Measurements from ENCODE around the gene WDR77. TPM values are rescaled to one million over a fixed set of nuclear protein-coding genes. Genes with fewer than 3 reads are reported as not detected.

Gene WDR77
- total RNA-seq, 1 donor from 2014 or later: 15.7 TPM

DNA sequence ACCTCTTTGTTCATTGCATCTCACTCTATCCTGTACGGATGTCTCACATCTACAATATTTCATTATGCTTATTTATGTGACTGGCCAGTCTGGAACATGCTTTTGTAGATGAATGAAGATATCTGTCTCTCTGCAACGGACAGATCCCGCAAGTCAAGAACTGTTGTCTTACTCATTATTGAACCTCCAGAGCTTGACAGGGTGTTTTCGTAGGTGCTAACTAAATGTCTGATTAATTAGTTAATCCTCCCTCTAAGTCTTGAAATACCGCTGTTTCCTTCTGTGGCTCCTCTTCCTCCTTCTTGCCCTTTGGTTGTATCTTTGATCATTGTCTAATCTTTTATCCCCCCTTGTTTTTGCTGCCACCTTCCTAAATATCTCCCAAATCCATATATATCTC, 21.5 kb upstream of the WDR77 start:
- DNase-seq (ENCODE audit: low spot score) (no peak), ATAC-seq (no peak)

DNA sequence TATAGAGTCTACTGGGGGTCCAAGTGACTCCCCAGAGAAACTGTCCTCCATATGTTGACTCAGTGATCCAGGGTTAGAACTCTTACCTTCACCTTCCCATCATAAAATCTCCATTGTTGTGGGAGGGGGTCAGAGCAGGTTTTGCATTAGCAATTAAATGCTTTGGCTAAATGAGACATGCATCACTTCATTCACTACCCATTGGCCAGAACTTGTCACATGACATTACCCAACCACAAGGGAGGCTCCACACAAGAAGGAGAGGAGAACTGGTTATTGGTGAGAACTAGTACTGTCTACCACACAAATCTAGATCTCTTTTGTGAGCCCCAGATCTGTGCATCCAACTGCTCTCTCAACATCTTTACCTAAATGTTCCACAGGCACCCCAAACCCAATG, 20.5 kb upstream of the WDR77 start:
- DNase-seq (ENCODE audit: low spot score) (no peak), ATAC-seq (no peak)

DNA sequence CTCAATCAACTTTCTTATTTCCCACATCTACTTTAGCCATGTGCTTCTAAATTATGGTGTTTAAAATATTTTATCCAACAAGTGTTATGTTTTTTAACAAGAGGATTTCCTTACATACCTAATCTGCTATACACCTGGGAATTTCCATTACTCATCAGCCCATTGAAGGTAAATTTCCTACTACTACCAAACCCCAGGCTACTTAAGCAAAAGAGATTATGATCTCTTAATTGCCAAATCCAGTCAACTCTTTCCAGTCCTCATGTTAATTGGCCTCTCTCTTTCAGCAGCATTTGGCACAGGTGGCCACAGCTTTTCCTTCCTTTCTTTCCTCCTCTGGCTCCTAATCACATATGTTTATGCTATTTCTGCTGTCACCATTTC, 19.7 kb upstream of the WDR77 start:
- ATAC-seq (no peak), DNase-seq (ENCODE audit: low spot score) (no peak)

GRCh38 chr1:111467865-111468716, 19.0 kb upstream of the WDR77 start:
- no peak for DNase-seq (ENCODE audit: low spot score)

GRCh38 chr1:111466480-111466879, 17.4 kb upstream of the WDR77 start:
- ATAC-seq (no peak), DNase-seq (ENCODE audit: low spot score) (no peak)

More at GRCh38 chr1:111467865-111468716, 19.0 kb upstream of the WDR77 start:
- no peak for ATAC-seq

- DNase-seq (ENCODE audit: low spot score): no peak
- no peak for ATAC-seq
These were observed 16.7 kb upstream of the WDR77 start for GRCh38 chr1:111465754-111466153.

DNA sequence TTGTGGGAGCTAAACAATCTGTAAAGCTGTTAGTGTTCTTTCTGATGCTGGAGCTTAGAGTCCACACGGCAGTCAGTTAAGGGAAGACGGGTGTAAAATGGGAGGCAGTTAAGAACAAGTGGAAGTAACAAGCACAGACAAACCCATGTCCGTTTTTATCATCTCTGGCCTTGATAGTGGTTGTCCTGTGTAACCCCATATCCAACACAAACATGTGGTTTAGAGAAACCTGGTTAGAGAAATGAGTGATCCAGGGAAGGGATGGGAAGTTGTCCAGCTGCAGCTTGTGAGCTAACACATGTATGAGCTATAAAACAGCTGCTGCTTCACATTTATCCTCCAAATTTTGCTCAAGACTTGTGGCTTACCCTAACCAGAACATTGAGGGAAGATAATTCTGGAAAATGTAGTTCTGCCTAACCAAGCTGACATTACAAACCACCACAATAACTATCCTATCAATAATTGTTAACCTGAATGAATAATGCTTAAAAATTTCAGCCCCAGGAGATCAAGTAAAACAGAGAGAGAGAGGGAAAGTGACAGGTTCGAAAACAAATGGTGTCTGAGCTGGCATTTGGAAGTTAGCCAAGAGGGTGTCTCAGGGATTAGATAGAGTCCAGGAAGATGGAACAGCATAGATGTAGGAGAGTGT, 14.1 kb upstream of the WDR77 start:
- DNase-seq (ENCODE audit: low spot score) (no peak), ATAC-seq (no peak)

DNA sequence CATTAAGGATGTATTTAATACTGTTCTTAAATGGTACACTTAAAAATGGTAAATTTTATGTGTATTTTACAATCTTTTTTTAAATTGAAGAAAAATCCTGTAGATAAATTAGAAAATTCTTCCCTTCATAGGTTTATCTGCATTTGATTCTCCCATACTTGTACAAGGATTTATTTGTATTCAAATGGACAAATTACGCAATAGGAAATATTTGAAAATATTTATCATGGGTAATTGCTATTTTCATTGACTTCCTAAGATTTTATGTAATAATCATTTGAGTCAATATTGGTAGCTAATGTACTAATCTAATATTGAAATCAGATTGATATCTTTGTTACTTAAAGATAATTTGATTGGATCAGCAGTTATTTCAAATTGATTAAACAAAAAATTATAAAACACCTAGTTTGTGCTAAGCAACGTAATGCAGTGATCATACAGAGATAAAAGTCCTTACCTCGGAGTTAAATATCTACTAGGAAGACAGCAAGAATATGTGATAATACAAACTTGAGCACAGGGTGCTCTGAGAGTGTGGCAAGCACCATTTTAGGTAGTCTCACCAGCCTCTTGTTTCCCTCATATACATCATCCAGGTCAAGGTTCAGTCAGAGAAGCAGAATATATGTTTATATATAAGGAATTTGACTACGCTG, 13.4 kb upstream of the WDR77 start:
- ATAC-seq: no peak
- DNase-seq (ENCODE audit: low spot score): no peak

DNA sequence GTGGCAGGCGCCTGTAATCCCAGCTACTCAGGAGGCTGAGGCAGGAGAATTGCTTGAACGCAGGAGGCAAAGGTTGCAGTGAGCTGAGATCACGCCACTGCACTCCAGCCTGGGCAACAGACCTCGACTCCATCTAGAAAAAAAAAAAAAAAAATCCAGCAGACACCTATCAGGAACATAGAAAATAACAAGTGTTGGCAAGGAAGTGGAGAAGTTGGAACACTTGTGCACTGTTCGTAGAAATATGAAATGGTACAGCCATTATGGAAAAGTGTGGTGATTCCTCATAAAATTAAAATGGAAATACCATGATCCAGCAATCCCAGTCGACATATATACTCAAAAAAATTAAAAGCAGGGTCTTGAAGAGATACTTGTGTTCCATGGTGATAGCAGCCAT, 12.7 kb upstream of the WDR77 start:
- ATAC-seq: no peak
- DNase-seq (ENCODE audit: low spot score): no peak

DNA sequence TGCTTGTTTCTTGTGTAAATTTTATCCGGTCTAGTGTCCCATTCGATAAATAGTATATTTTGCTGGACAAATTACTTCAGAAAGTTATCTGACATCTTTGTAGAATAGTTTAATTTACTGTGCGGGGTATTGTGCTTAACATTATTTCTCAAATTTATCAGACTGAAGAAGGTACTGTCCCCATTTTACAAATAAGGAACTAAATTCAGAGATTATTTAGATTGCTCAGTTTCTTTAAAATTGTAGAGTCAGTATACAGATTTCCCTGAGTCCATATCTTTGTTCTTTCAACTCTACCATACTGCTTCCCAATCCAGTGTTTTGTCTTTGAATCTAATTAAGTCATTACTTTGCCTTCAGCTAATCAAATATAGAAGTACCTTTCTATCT, 6.6 kb upstream of the WDR77 start:
- DNase-seq (ENCODE audit: low spot score): no peak
- ATAC-seq: no peak

- ATAC-seq (no peak), DNase-seq (ENCODE audit: low spot score) (no peak)
These were observed 6.0 kb upstream of the WDR77 start for GRCh38 chr1:111454859-111455641.

DNA sequence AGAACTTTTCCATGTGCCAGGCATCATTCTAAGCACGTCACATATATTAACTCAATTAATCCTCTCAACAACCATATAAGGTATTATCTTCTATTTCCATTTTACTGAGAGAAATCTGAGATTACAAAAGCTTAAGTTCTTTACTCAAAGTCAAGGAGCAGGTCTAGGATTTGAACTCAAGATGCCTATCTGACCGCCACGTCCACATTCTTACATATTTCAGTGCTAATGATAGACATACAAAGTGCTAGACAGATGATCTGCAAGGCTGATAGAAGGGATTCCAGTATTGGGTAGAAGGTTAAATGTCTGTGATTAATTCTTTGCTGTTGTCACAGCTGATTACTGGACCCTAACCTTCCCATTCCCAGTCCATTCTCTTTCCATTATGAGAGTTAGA, 4.7 kb upstream of the WDR77 start:
- no peak for ATAC-seq

GRCh38 chr1:111452581-111452980, 3.5 kb upstream of the WDR77 start:
- ATAC-seq: no peak
- no peak for DNase-seq (ENCODE audit: low spot score)

More for the DNA sequence above, 4.7 kb upstream of the WDR77 start:
- DNase-seq (ENCODE audit: low spot score): no peak

- ATAC-seq (no peak), DNase-seq (ENCODE audit: low spot score) (no peak)
These were observed 1.1 kb upstream of the WDR77 start for GRCh38 chr1:111450185-111450584.

GRCh38 chr1:111449703-111450017, 604 bp upstream of the WDR77 start:
- no peak for DNase-seq (ENCODE audit: low spot score)
- no peak for ATAC-seq

DNA sequence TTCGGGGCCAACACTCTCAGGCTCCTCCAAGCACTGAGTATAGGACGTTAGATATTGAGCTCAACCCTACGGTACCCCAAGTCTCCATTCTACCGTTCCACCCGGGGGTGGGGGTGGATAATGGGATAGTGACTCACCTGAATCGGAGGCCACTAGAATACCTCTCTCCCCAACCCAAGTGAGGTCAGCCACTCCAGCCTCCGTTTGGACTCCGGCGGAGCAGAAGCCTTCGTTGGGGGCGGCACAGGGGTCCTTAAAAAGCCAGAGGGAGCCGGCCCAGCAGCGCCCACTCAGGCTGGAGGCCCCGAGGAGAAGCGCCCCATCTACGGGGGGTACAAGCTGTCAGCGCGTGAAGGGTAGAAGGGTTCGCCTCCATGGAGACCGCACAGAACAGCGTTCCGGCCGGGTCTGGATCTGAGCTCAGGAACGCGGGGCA, 556 bp downstream of the WDR77 start:
- DNase-seq (ENCODE audit: low spot score): no peak
- ATAC-seq: peak; percentile 16

- DNase-seq (ENCODE audit: low spot score) (no peak), ATAC-seq (no peak)
These were observed 1.8 kb downstream of the WDR77 start for GRCh38 chr1:111446967-111447892.

- DNase-seq (ENCODE audit: low spot score): no peak
- no peak for ATAC-seq
These were observed 2.5 kb downstream of the WDR77 start for GRCh38 chr1:111446546-111446945.

GRCh38 chr1:111444031-111444430, 5.0 kb downstream of the WDR77 start:
- no peak for DNase-seq (ENCODE audit: low spot score)
- no peak for ATAC-seq

DNA sequence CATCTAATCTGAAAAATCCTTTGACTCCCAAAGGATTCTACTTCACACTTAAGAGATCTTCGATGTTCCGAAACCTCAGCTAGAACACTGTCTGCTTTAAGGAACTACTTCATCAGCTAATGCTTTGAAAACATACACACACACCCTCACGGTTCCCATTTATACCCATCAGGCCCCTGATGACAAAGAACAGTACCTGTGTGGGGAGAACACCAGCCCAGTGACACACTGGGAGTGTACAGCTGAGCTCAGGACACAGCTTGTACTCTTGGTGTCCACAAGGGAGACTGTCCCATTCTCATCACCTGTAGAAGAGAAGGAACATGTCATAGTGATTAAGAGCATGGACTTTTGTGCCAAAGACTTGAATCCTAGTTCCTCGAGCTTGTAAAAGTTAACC, 6.6 kb downstream of the WDR77 start:
- no peak for ATAC-seq
- no peak for DNase-seq (ENCODE audit: low spot score)

Measured in left lobe of liver (tissue), 2 donors.